Vagina (tissue), 2 donors: ENCODE data around the gene ABCG4.

Source experiments
- POLR2A ChIP-seq, 2 donors: fragments of 450-650 bp; IDR thresholded peaks; one replicate each; pipeline ENCODE4 v1.6.1; 2017; ENCODE audit warnings: antibody characterized with exemption in 2 of 2, mild to moderate bottlenecking in 2 of 2, moderate library complexity in 2 of 2
- POLR2AphosphoS5 ChIP-seq, 2 donors: sonication (generic); formaldehyde crosslinking; IDR thresholded peaks; one replicate each; pipeline ENCODE4 v1.9.0; 2017; ENCODE audit warnings: antibody characterized with exemption in 2 of 2, mild to moderate bottlenecking in 2 of 2, low read depth in 1 of 2; ENCODE audit not compliant: insufficient read depth in 1 of 2
- TF ChIP-seq, protein P1 (sequence below), 3 experiments: fragments of 450-650 bp in 2 of 3; fragments of 200-600 bp in 1 of 3; sonication (generic) in 1 of 3; IDR thresholded peaks; one replicate each; pipeline ENCODE4 v1.5.1; 2017 to 2019; ENCODE audit warnings: antibody characterized with exemption in 3 of 3, mild to moderate bottlenecking in 2 of 3, moderate library complexity in 2 of 3

- TF ChIP-seq POLR2A (IDR thresholded peaks at IDR 0.05): no peak
- TF ChIP-seq, protein P1, sequence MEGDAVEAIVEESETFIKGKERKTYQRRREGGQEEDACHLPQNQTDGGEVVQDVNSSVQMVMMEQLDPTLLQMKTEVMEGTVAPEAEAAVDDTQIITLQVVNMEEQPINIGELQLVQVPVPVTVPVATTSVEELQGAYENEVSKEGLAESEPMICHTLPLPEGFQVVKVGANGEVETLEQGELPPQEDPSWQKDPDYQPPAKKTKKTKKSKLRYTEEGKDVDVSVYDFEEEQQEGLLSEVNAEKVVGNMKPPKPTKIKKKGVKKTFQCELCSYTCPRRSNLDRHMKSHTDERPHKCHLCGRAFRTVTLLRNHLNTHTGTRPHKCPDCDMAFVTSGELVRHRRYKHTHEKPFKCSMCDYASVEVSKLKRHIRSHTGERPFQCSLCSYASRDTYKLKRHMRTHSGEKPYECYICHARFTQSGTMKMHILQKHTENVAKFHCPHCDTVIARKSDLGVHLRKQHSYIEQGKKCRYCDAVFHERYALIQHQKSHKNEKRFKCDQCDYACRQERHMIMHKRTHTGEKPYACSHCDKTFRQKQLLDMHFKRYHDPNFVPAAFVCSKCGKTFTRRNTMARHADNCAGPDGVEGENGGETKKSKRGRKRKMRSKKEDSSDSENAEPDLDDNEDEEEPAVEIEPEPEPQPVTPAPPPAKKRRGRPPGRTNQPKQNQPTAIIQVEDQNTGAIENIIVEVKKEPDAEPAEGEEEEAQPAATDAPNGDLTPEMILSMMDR (IDR thresholded peaks at IDR 0.05): no peak
- peak in 1 of 2 donors; percentile 19 for TF ChIP-seq POLR2AphosphoS5 (IDR thresholded peaks at IDR 0.05; ENCODE audit: insufficient read depth in 1 of 2, low read depth in 1 of 2)
Observed at GRCh38 chr11:119166368-119167076, 17.7 kb downstream of the ABCG4 start.
